HG03565 (cell line): ENCODE data around the gene VSTM2L.

ENCODE experiments used
- ATAC-seq: cut with Tn5 transposase; IDR thresholded peaks from one replicate; pipeline ENCODE4 v1.9.1; 2021; ENCODE audit warnings: mild to moderate bottlenecking, moderate library complexity; ENCODE audit not compliant: unreplicated experiment

The VSTM2L gene

GRCh38 chr20:37936041-37936440 lies 33.1 kb downstream of the VSTM2L start:
- ATAC-seq = no peak

- ATAC-seq = no peak
Observed at GRCh38 chr20:37936451-37936850, 33.5 kb downstream of the VSTM2L start.

- ATAC-seq = no peak
Observed at GRCh38 chr20:37937686-37938085, 34.8 kb downstream of the VSTM2L start.

- no peak for ATAC-seq
Observed at GRCh38 chr20:37938181-37938750, 35.3 kb downstream of the VSTM2L start.

- ATAC-seq = no peak
Observed at GRCh38 chr20:37938954-37939353, 36.0 kb downstream of the VSTM2L start.

GRCh38 chr20:37939701-37940560 lies 37.0 kb downstream of the VSTM2L start:
- no peak for ATAC-seq

GRCh38 chr20:37940858-37941257 lies 37.9 kb downstream of the VSTM2L start:
- no peak for ATAC-seq

GRCh38 chr20:37941332-37941731 lies 38.4 kb downstream of the VSTM2L start:
- no peak for ATAC-seq

- no peak for ATAC-seq
Observed at GRCh38 chr20:37941992-37942391, 39.1 kb downstream of the VSTM2L start.

- no peak for ATAC-seq
Observed at GRCh38 chr20:37943033-37943432, 40.1 kb downstream of the VSTM2L start.

GRCh38 chr20:37943501-37944455 lies 40.9 kb downstream of the VSTM2L start:
- ATAC-seq = no peak

- ATAC-seq = no peak
Observed at GRCh38 chr20:37944456-37944981, 41.6 kb downstream of the VSTM2L start.

- no peak for ATAC-seq
Observed at GRCh38 chr20:37945091-37945547, 42.2 kb downstream of the VSTM2L start.

GRCh38 chr20:37946946-37947345 lies 44.0 kb downstream of the VSTM2L start:
- no peak for ATAC-seq

GRCh38 chr20:37947943-37948342 lies 45.0 kb downstream of the VSTM2L start:
- ATAC-seq = no peak

- no peak for ATAC-seq
Observed at GRCh38 chr20:37948956-37949355, 46.0 kb downstream of the VSTM2L start.

GRCh38 chr20:37954190-37954589 lies 51.3 kb downstream of the VSTM2L start:
- no peak for ATAC-seq

GRCh38 chr20:37954626-37955025 lies 51.7 kb downstream of the VSTM2L start:
- no peak for ATAC-seq

- ATAC-seq = no peak
Observed at GRCh38 chr20:37955511-37955910, 52.6 kb downstream of the VSTM2L start.

GRCh38 chr20:37956107-37956585 lies 53.2 kb downstream of the VSTM2L start:
- ATAC-seq = no peak
